Ascending aorta (tissue), 2 donors: ENCODE measurements around the gene PGBD5. TPM values are rescaled to one million over a fixed set of nuclear protein-coding genes. Genes with fewer than 3 reads are reported as not detected.

Source experiments
- DNase-seq, 2 donors: peaks; one replicate each; pipeline ENCODE4 v3.0.0-alpha.2; 2019; ENCODE audit warnings: low spot score in 2 of 2
- H3K27ac ChIP-seq, 2 donors: fragments of 200-600 bp; sonication (generic); one replicate each; pipeline ENCODE4 v1.5.1; 2016 to 2017; ENCODE audit warnings: mild to moderate bottlenecking in 1 of 2
- H3K27me3 ChIP-seq: fragments of 200-600 bp; sonication (generic); one replicate; pipeline ENCODE4 v1.5.1; 2017
- H3K36me3 ChIP-seq, 2 donors: fragments of 200-600 bp; sonication (generic); one replicate each; pipeline ENCODE4 v1.5.1; 2016
- H3K4me1 ChIP-seq, 2 donors: fragments of 200-600 bp; sonication (generic); one replicate each; pipeline ENCODE4 v1.5.1; 2016 to 2017; ENCODE audit warnings: mild to moderate bottlenecking in 1 of 2
- H3K4me3 ChIP-seq, 2 donors: fragments of 200-600 bp; sonication (generic); one replicate each; pipeline ENCODE4 v1.5.1; 2016 to 2017; ENCODE audit warnings: mild to moderate bottlenecking in 1 of 2
- H3K9me3 ChIP-seq, 2 donors: fragments of 200-600 bp; sonication (generic); one replicate each; pipeline ENCODE4 v1.5.1; 2016
- intact Hi-C: fragments of 100-400 bp; cut with DNase I; formaldehyde crosslinking; loops from one replicate; pipeline ENCODE4 v1.15.1; 2023
- total RNA-seq: library from RNA; depleted of rRNA; stranded (reverse); fragments of >200 nt; gene quantifications from one replicate; pipeline ENCODE4 v1.1.0, GENCODE V29; 2016
- TF ChIP-seq, protein P1 (sequence below), 3 experiments: fragments of 200-600 bp in 2 of 3; fragments of 450-650 bp in 1 of 3; sonication (generic) in 2 of 3; IDR thresholded peaks; one replicate each; pipeline ENCODE4 v1.5.1; 2016 to 2019; ENCODE audit warnings: antibody characterized with exemption in 3 of 3, mild to moderate bottlenecking in 1 of 3, moderate library complexity in 1 of 3

The PGBD5 gene
- total RNA-seq, 1 donor from 2014 or later = not detected

- H3K27me3 ChIP-seq = no peaks in the 10 kb centered on the region
- H3K36me3 ChIP-seq = no peaks in the 10 kb centered on the region
- TF ChIP-seq, protein P1, sequence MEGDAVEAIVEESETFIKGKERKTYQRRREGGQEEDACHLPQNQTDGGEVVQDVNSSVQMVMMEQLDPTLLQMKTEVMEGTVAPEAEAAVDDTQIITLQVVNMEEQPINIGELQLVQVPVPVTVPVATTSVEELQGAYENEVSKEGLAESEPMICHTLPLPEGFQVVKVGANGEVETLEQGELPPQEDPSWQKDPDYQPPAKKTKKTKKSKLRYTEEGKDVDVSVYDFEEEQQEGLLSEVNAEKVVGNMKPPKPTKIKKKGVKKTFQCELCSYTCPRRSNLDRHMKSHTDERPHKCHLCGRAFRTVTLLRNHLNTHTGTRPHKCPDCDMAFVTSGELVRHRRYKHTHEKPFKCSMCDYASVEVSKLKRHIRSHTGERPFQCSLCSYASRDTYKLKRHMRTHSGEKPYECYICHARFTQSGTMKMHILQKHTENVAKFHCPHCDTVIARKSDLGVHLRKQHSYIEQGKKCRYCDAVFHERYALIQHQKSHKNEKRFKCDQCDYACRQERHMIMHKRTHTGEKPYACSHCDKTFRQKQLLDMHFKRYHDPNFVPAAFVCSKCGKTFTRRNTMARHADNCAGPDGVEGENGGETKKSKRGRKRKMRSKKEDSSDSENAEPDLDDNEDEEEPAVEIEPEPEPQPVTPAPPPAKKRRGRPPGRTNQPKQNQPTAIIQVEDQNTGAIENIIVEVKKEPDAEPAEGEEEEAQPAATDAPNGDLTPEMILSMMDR (IDR thresholded peaks at IDR 0.05) = no peak
- no peak overlapping the region for H3K27ac ChIP-seq
- no peak overlapping the region for H3K4me3 ChIP-seq
- no peak for DNase-seq
- peaks cover 0 to 2% of the 10 kb centered on the region in 2 donors for H3K4me1 ChIP-seq
- intact Hi-C loops = loop anchor here (5.0 kb wide), 1 partner anchor 240 kb away; the partner anchor contains the start of gene GALNT2
- no peaks in the 10 kb centered on the region for H3K9me3 ChIP-seq
Observed at GRCh38 chr1:230307213-230307612, 118.9 kb downstream of the PGBD5 start.

GRCh38 chr1:230306169-230306568 is 120.0 kb downstream of the PGBD5 start:
- Histone ChIP-seq H3K27ac (no peak overlapping the region), H3K36me3 (no peaks in the 10 kb centered on the region), H3K27me3 (no peaks in the 10 kb centered on the region), H3K4me3 (no peak overlapping the region), H3K9me3 (no peaks in the 10 kb centered on the region), H3K4me1 (peaks cover 0 to 2% of the 10 kb centered on the region in 2 donors)
- DNase-seq = no peak
- TF ChIP-seq, protein P1 (IDR thresholded peaks at IDR 0.05) = no peak
- intact Hi-C loops = loop anchor here (5.0 kb wide), 1 partner anchor 239 kb away; the partner anchor contains the start of gene GALNT2

DNA sequence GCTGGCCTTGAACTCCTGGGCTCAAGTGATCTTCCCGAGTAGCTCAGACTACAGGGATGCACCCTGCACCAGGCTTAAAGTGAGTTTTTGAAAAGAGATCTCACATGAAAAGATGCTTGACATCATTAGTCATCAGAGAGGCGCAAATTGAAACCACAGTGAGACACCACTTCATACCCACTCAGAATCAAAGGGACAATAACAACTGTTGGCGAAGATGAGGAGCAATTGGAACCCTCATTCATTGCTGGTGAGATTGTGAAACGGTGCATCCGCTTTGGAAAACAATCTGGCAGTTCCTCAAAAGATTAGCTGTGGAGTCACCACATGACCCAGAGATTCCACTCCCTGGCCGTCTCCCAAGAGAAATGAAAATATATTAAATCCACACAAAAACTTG is 122.3 kb downstream of the PGBD5 start:
- H3K4me1 ChIP-seq = peaks cover 0 to 2% of the 10 kb centered on the region in 2 donors
- H3K4me3 ChIP-seq = no peak overlapping the region
- no peak overlapping the region for H3K27ac ChIP-seq
- TF ChIP-seq, protein P1 (IDR thresholded peaks at IDR 0.05) = no peak
- DNase-seq = no peak
- H3K9me3 ChIP-seq = no peaks in the 10 kb centered on the region
- intact Hi-C loops = no loop called here
- no peaks in the 10 kb centered on the region for H3K27me3 ChIP-seq
- H3K36me3 ChIP-seq = no peaks in the 10 kb centered on the region

GRCh38 chr1:230303069-230303468 is 123.1 kb downstream of the PGBD5 start:
- TF ChIP-seq, protein P1 (IDR thresholded peaks at IDR 0.05) = no peak
- peaks cover 0 to 2% of the 10 kb centered on the region in 2 donors for H3K4me1 ChIP-seq
- no peaks in the 10 kb centered on the region for H3K27me3 ChIP-seq
- no peaks in the 10 kb centered on the region for H3K9me3 ChIP-seq
- H3K27ac ChIP-seq = no peak overlapping the region
- intact Hi-C loops = no loop called here
- DNase-seq = no peak
- no peaks in the 10 kb centered on the region for H3K36me3 ChIP-seq
- H3K4me3 ChIP-seq = no peak overlapping the region

GRCh38 chr1:230301822-230302221 is 124.3 kb downstream of the PGBD5 start:
- no peak for DNase-seq
- Histone ChIP-seq H3K4me1 (no peaks in the 10 kb centered on the region), H3K36me3 (no peaks in the 10 kb centered on the region), H3K27ac (no peak overlapping the region), H3K4me3 (no peak overlapping the region), H3K27me3 (no peaks in the 10 kb centered on the region), H3K9me3 (no peaks in the 10 kb centered on the region)
- intact Hi-C loops = no loop called here
- TF ChIP-seq, protein P1 (IDR thresholded peaks at IDR 0.05) = no peak

DNA sequence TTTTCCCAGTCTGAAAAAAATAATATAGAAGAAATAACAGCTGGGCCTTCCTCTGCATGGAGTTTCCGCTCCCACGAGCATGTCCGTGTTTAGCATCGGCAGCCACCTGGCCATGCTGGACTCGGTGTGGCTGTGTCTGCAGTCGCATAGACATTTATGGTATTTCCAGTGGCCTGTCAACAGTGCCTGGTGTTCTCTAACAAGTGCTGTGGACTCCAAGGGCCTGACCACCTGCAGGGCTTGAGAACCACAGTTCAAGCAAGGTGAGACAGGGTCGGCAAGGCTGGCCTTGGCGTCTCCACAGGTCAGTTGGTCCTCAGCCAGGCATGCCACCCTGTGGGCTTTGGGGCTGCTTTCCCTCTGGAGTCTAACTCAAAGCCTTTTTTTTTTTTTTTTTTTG is 124.8 kb downstream of the PGBD5 start:
- no peaks in the 10 kb centered on the region for H3K4me1 ChIP-seq
- intact Hi-C loops = no loop called here
- no peaks in the 10 kb centered on the region for H3K9me3 ChIP-seq
- H3K4me3 ChIP-seq = no peak overlapping the region
- TF ChIP-seq, protein P1 (IDR thresholded peaks at IDR 0.05) = no peak
- H3K27me3 ChIP-seq = no peaks in the 10 kb centered on the region
- no peaks in the 10 kb centered on the region for H3K36me3 ChIP-seq
- no peak overlapping the region for H3K27ac ChIP-seq
- no peak for DNase-seq
